ENCODE results near the gene DYNLL2.

DNA sequence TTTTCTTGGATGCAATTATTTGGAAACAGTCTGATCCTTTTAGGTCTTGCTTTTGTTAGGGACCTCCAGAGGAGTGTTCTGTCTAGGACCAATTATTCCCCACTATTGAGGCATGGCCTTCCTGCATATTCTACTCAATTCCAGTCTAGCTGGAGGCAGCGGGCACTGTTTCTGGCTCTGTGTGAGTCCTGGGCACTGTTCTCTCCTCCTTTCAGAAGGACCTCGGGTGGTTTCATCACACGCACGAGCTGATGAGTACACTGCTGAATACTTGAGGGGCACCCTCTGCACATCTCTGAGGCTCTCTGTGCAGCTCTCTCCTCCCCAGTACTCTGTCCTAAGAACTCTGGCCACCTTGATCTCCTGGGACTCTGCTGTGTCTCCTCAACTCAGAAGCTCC is 30.7 kb downstream of the DYNLL2 start:
- TF ChIP-seq, protein P1, sequence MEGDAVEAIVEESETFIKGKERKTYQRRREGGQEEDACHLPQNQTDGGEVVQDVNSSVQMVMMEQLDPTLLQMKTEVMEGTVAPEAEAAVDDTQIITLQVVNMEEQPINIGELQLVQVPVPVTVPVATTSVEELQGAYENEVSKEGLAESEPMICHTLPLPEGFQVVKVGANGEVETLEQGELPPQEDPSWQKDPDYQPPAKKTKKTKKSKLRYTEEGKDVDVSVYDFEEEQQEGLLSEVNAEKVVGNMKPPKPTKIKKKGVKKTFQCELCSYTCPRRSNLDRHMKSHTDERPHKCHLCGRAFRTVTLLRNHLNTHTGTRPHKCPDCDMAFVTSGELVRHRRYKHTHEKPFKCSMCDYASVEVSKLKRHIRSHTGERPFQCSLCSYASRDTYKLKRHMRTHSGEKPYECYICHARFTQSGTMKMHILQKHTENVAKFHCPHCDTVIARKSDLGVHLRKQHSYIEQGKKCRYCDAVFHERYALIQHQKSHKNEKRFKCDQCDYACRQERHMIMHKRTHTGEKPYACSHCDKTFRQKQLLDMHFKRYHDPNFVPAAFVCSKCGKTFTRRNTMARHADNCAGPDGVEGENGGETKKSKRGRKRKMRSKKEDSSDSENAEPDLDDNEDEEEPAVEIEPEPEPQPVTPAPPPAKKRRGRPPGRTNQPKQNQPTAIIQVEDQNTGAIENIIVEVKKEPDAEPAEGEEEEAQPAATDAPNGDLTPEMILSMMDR (IDR thresholded peaks at IDR 0.05): no peak
- no peak for TF ChIP-seq POLR2AphosphoS5 (IDR thresholded peaks at IDR 0.05)
